IMR-90 (cell line): ENCODE results near the gene RAB40C.

Source experiments
- BHLHE40 ChIP-seq: fragments of 150-350 bp; IDR thresholded peaks from 2 replicates; pipeline ENCODE4 v1.6.1; 2016; ENCODE audit warnings: mild to moderate bottlenecking, low read depth, low read length
- CTCF ChIP-seq: conservative IDR thresholded peaks from 2 replicates; pipeline ENCODE4 v1.5.1; 2012; ENCODE audit warnings: mild to moderate bottlenecking, low read depth, low read length, improper control_type of control experiment
- MXI1 ChIP-seq: IDR thresholded peaks from 2 replicates; pipeline ENCODE4 v1.6.1; 2012; ENCODE audit warnings: low read depth, mild to moderate bottlenecking, low read length, moderate library complexity, borderline replicate concordance
- POLR2A ChIP-seq: IDR thresholded peaks from 2 replicates; pipeline ENCODE4 v1.6.1; 2012; ENCODE audit warnings: mild to moderate bottlenecking, low read depth, low read length
- RAD21 ChIP-seq: IDR thresholded peaks from 2 replicates; pipeline ENCODE4 v1.6.1; 2012; ENCODE audit warnings: low read length, improper control_type of control experiment
- RFX5 ChIP-seq: IDR thresholded peaks from 2 replicates; pipeline ENCODE4 v1.8.0; 2012; ENCODE audit warnings: low read depth, mild to moderate bottlenecking, low read length, moderate library complexity

GRCh38 chr16:675884-676564, 86.2 kb downstream of the RAB40C start:
- TF ChIP-seq CTCF (no peak), RFX5 (no peak), POLR2A (no peak), BHLHE40 (no peak), MXI1 (no peak), RAD21 (no peak)
